K562 (cell line): ENCODE results near the gene ZNHIT1. TPM values are rescaled to one million over a fixed set of nuclear protein-coding genes. Genes with fewer than 3 reads are reported as not detected.

Experiments
- BHLHE40 ChIP-seq: IDR thresholded peaks from 2 replicates; pipeline ENCODE4 v1.6.1; 2011; ENCODE audit warnings: low read length, improper control_type of control experiment
- CREB5 ChIP-seq: fragments of 250-450 bp; sonication (Bioruptor Pico); IDR thresholded peaks from 2 replicates; pipeline ENCODE4 v1.5.0; 2020; ENCODE audit warnings: mild to moderate bottlenecking
- CREM ChIP-seq: IDR thresholded peaks from 2 replicates; pipeline ENCODE4 v1.6.1; 2014; ENCODE audit warnings: antibody characterized with exemption, low read depth
- ELF4 ChIP-seq: fragments of 450-650 bp; formaldehyde crosslinking; IDR thresholded peaks from 2 replicates; pipeline ENCODE4 v1.4.0; 2022; ENCODE audit warnings: missing genetic modification characterization
- HOXB6 ChIP-seq: fragments of 250-450 bp; sonication (Bioruptor Pico); IDR thresholded peaks from 2 replicates; pipeline ENCODE4 v1.5.1; 2022; ENCODE audit warnings: mild to moderate bottlenecking, borderline replicate concordance
- LARP7 ChIP-seq: fragments of 450-650 bp; IDR thresholded peaks from 2 replicates; pipeline ENCODE4 v1.6.1; 2016
- MCM2 ChIP-seq: fragments of 450-650 bp; IDR thresholded peaks from 2 replicates; pipeline ENCODE4 v1.6.1; 2017; ENCODE audit warnings: low read depth, mild to moderate bottlenecking
- PYGO2 ChIP-seq: fragments of 450-650 bp; IDR thresholded peaks from 2 replicates; pipeline ENCODE4 v1.6.1; 2016; ENCODE audit warnings: mild to moderate bottlenecking, missing genetic modification characterization, moderate library complexity, missing compliant biosample characterization
- RBM25 ChIP-seq: fragments of 200-400 bp; formaldehyde crosslinking; IDR thresholded peaks from 2 replicates; pipeline ENCODE4 v1.6.1; 2018; ENCODE audit warnings: low read length, low read depth, moderate library complexity; ENCODE audit not compliant: severe bottlenecking
- SFPQ ChIP-seq: fragments of 200-400 bp; formaldehyde crosslinking; IDR thresholded peaks from 2 replicates; pipeline ENCODE4 v1.6.1; 2017; ENCODE audit warnings: mild to moderate bottlenecking, low read depth, low read length, moderate library complexity
- TCFL5 ChIP-seq: fragments of 250-450 bp; sonication (Bioruptor Pico); conservative IDR thresholded peaks from 2 replicates; pipeline ENCODE4 v1.6.1; 2021; ENCODE audit warnings: mild to moderate bottlenecking, moderate library complexity, matching md5 sums
- ZBTB40 ChIP-seq, 2 experiments: fragments of 450-650 bp in 1 of 2; sonication (generic) in 1 of 2; formaldehyde crosslinking in 1 of 2; IDR thresholded peaks; 2 replicates each; pipeline versions ENCODE4 v1.7.1 to v1.9.0; 2016 to 2022; ENCODE audit warnings: inconsistent platforms in 1 of 2, mild to moderate bottlenecking in 1 of 2, missing genetic modification reagents in 1 of 2
- ZFP36 ChIP-seq: fragments of 150-350 bp; IDR thresholded peaks from 2 replicates; pipeline ENCODE4 v1.6.1; 2018; ENCODE audit warnings: low read length, low read depth; ENCODE audit not compliant: partially characterized antibody
- ZKSCAN3 ChIP-seq: fragments of 250-450 bp; sonication (Bioruptor Pico); IDR thresholded peaks from 2 replicates; pipeline ENCODE4 v1.4.0; 2020
- ZNF253 ChIP-seq: fragments of 250-450 bp; sonication (Bioruptor Pico); conservative IDR thresholded peaks from 2 replicates; pipeline ENCODE4 v1.6.1; 2021; ENCODE audit warnings: mild to moderate bottlenecking
- ZNF384 ChIP-seq: IDR thresholded peaks from 2 replicates; pipeline ENCODE4 v1.6.1; 2012; ENCODE audit warnings: low read depth, low read length, improper control_type of control experiment
- polyA plus RNA-seq, 8 experiments: library from polyadenylated mRNA; depleted of rRNA in 4 of 8; stranded (reverse) in 5 of 8; unstranded in 3 of 8; fragments of >200 nt; fragmentation: Nextera tagmentation in 2 of 8; fragmentation: Illumina TruSeq in 1 of 8; extraction: Ambion mirVana in 2 of 8; extraction: Trizol in 1 of 8; gene quantifications; 2 replicates each; pipeline versions ENCODE4 v1.2.1 to v1.2.3, GENCODE V29; 2011 to 2014; ENCODE audit warnings: inconsistent platforms in 1 of 8, missing spikeins in 1 of 8
- total RNA-seq, 7 experiments: library from RNA; depleted of rRNA in 6 of 7; stranded (reverse); fragments of >200 nt in 6 of 7; fragmentation: Illumina TruSeq in 2 of 7; extraction: Trizol in 2 of 7; gene quantifications; 2 replicates each; pipeline versions ENCODE4 v1.2.1 to v1.2.3, GENCODE V29; 2011 to 2021; ENCODE audit warnings: low replicate concordance in 1 of 7

The ZNHIT1 gene
- total and polyA plus RNA-seq, 9 of the 15 experiments (the other 6 are each of a cell fraction or from before 2014, with no cell fraction given), result 6.4 to 162 (median 70.1) TPM

DNA sequence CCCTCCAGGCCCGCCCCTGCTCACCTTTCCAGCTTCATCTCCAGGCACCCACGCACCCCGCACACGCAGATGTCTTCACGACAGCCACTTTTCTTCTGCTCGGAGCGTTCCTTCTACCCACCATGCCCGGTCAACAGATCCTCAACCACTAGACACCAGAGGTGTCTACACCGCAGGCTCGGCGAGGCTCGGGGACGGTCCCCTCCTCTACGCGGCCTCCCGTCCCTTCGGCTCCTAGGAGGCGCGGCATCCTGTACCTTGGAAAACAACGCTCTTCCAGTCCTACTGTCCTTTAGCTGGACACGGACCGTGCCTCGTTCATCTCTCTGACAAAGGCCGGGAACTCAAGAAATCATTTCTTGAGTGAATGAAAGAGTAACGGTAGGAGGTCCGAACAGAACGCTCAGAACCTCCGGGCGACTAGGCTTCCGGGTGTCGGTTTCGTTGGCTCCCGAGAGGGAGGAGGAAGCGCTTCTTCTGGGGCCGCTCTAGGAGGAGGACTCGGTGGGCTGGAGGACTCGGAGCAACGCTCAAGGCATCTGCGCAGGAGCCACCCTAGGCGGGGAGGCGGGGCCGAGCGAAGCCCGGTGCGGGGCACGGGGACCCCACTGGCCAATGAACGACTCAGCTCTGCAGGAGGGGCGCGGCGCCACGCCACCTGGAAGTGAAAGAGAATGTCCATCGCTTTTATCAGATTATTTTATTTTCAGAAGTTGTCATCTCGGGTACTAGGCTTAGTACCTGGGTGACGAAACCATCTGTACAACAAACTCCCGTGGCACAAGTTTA, 34.1 kb downstream of the ZNHIT1 start (continued):
- TF ChIP-seq ZBTB40 (IDR thresholded peaks at IDR 0.05) (peak; percentile 86), ZBTB40 (CRISPR knock-in tag; IDR thresholded peaks at IDR 0.05) (no peak), ZFP36 (no peak), CREM (peak; percentile 57; the same call in 1 of the 2 replicates), BHLHE40 (peak; percentile 79), ELF4 (CRISPR knock-in tag) (peak; percentile 55; the same call in 1 of the 2 replicates), ZKSCAN3 (no peak), SFPQ (no peak), MCM2 (no peak), ZNF253 (CRISPR knock-in tag) (no peak), TCFL5 (CRISPR knock-in tag) (no peak), ZNF384 (no peak), HOXB6 (no peak), CREB5 (no peak), PYGO2 (tag) (no peak), RBM25 (peak; percentile 7), LARP7 (no peak)
